A673 (cell line): ENCODE results near the gene CDHR4. TPM values are rescaled to one million over a fixed set of nuclear protein-coding genes. Genes with fewer than 3 reads are reported as not detected.

Experiments
- BruUV-seq: library from RNA; stranded (reverse); fragments of 400-500 nt; replicated peaks from 2 replicates; lab custom pipeline; 2021; lab: Mats Ljungman, UMichigan
- CTCF ChIA-PET: fragments of 300-600 bp; sonication (Branson Sonifier 250); formaldehyde crosslinking; loops from one replicate; lab custom pipeline; 2022; ENCODE audit warnings: antibody characterized with exemption; lab: Charles Lee
- POLR2A ChIA-PET: fragments of 300-600 bp; sonication (Branson Sonifier 250); formaldehyde crosslinking; loops from one replicate; lab custom pipeline; 2022; ENCODE audit warnings: antibody characterized with exemption; ENCODE audit not compliant: low non-redundant PET; lab: Charles Lee
- DNase-seq: peaks from one replicate; pipeline ENCODE4 v3.0.0-alpha.2; 2015; ENCODE audit warnings: low spot score
- H3K27ac ChIP-seq: fragments of 200-600 bp; sonication (generic); 2 replicates; pipeline ENCODE4 v1.5.1; 2016; ENCODE audit warnings: mixed run types, low read depth, mild to moderate bottlenecking, mixed read lengths, antibody characterized with exemption, low read length; ENCODE audit not compliant: poor library complexity, severe bottlenecking
- H3K27me3 ChIP-seq: fragments of 200-600 bp; sonication (generic); replicated peaks from 2 replicates; pipeline ENCODE4 v1.6.1; 2017; ENCODE audit warnings: mixed run types, low read depth, mild to moderate bottlenecking, mixed read lengths, antibody characterized with exemption, low read length; ENCODE audit not compliant: insufficient read depth, poor library complexity
- H3K36me3 ChIP-seq: fragments of 200-600 bp; sonication (generic); 2 replicates; pipeline ENCODE4 v1.6.1; 2016; ENCODE audit warnings: mixed run types, mild to moderate bottlenecking, mixed read lengths, antibody characterized with exemption, low read length; ENCODE audit not compliant: insufficient read depth, poor library complexity, severe bottlenecking
- H3K4me1 ChIP-seq: fragments of 200-600 bp; sonication (generic); 2 replicates; pipeline ENCODE4 v1.6.1; 2017; ENCODE audit warnings: mixed run types, mild to moderate bottlenecking, mixed read lengths, antibody characterized with exemption, low read length; ENCODE audit not compliant: insufficient read depth, poor library complexity, severe bottlenecking
- H3K4me3 ChIP-seq: fragments of 200-600 bp; sonication (generic); 2 replicates; pipeline ENCODE4 v1.5.1; 2016; ENCODE audit warnings: low read depth, mixed run types, mild to moderate bottlenecking, mixed read lengths, low read length; ENCODE audit not compliant: poor library complexity, severe bottlenecking
- H3K9me3 ChIP-seq: fragments of 200-600 bp; sonication (generic); 2 replicates; pipeline ENCODE4 v1.6.1; 2016; ENCODE audit warnings: mixed run types, low read depth, mild to moderate bottlenecking, mixed read lengths, antibody characterized with exemption, low read length; ENCODE audit not compliant: poor library complexity, severe bottlenecking
- CTCF ChIP-seq: fragments of 300-800, 200-600 bp; sonication (generic); conservative IDR thresholded peaks from 2 replicates; pipeline ENCODE4 v1.5.1; 2017; ENCODE audit warnings: low read depth, mild to moderate bottlenecking, antibody characterized with exemption, low read length, moderate library complexity, mixed read lengths
- EZH2 ChIP-seq: fragments of 200-600 bp; sonication (generic); IDR thresholded peaks from 2 replicates; pipeline ENCODE4 v1.6.1; 2017; ENCODE audit warnings: borderline replicate concordance, low read depth, mild to moderate bottlenecking, mixed read lengths, antibody characterized with exemption, low read length; ENCODE audit not compliant: poor library complexity, severe bottlenecking
- intact Hi-C: fragments of 100-400 bp; cut with micrococcal nuclease; formaldehyde crosslinking; loops from one replicate; pipeline ENCODE4 v1.10.0; 2022; ENCODE audit not compliant: unreplicated experiment
- total RNA-seq: library from RNA; stranded (reverse); gene quantifications from 2 replicates; pipeline ENCODE4 v1.2.3, GENCODE V29; 2021

CDHR4 gene
- total RNA-seq, 1 experiment from 2014 or later: not detected

- TF ChIP-seq EZH2 (no peak), CTCF (no peak)
- intact Hi-C loops: no loop called here
- Histone ChIP-seq H3K4me3 (peak overlapping the region; percentile 64), H3K4me1 (peaks cover 37% of the 10 kb centered on the region), H3K27ac (peak overlapping the region; percentile 98), H3K9me3 (no peaks in the 10 kb centered on the region), H3K27me3 (no peaks in the 10 kb centered on the region), H3K36me3 (peaks cover 2% of the 10 kb centered on the region)
- DNase-seq: peak; percentile 57
- CTCF ChIA-PET: interaction anchor here (0.9 to 3.3 kb wide), 4 partner anchors 34 to 422 kb away, joined by 3 to 39 read pairs (median 4); no protein-coding TSS in a partner anchor
- BruUV-seq: no TSS peak
- POLR2A ChIA-PET: interaction anchor here (0.6 kb wide), 1 partner anchor 35 kb away, joined by 19 read pairs; no protein-coding TSS in a partner anchor
Measured at GRCh38 chr3:49803465-49804140, 3.9 kb upstream of the CDHR4 start.

GRCh38 chr3:49802719-49803464, 3.2 kb upstream of the CDHR4 start, which contains the start of gene INKA1:
INKA1 (plus strand) TSS chr3:49803261; CDS start chr3:49803393, 132 bp downstream.
- DNase-seq: peak; percentile 81
- peaks cover 37% of the 10 kb centered on the region for H3K4me1 ChIP-seq
- BruUV-seq: no TSS peak
- no peaks in the 10 kb centered on the region for H3K9me3 ChIP-seq
- H3K27ac ChIP-seq: peak within 1 kb of the TSS; percentile 98
- intact Hi-C loops: loop anchor here (1.0 kb wide), 1 partner anchor 36 kb away; no protein-coding TSS in a partner anchor
- peak within 1 kb of the TSS; percentile 64 for H3K4me3 ChIP-seq
- peaks cover 2% of the 10 kb centered on the region for H3K36me3 ChIP-seq
- H3K27me3 ChIP-seq: no peaks in the 10 kb centered on the region
- POLR2A ChIA-PET: interaction anchor here (0.6 kb wide), 1 partner anchor 36 kb away, joined by 19 read pairs; no protein-coding TSS in a partner anchor
- TF ChIP-seq CTCF: peak; percentile 75
- no peak for TF ChIP-seq EZH2
- CTCF ChIA-PET: interaction anchor here (0.6 to 3.3 kb wide), 6 partner anchors 35 to 525 kb away, joined by 3 to 39 read pairs (median 4); partner anchors contain the start of gene TUSC2

- peaks cover 2% of the 10 kb centered on the region for H3K36me3 ChIP-seq
- TF ChIP-seq EZH2: no peak
- TF ChIP-seq CTCF: no peak
- H3K4me3 ChIP-seq: no peak overlapping the region
- no peak overlapping the region for H3K27ac ChIP-seq
- peaks cover 21% of the 10 kb centered on the region for H3K4me1 ChIP-seq
- ChIA-PET CTCF (interaction anchor here (0.6 to 3.3 kb wide), 2 partner anchors 10 to 38 kb away, joined by 4 to 39 read pairs; no protein-coding TSS in a partner anchor), POLR2A (no interaction called here)
- intact Hi-C loops: no loop called here
- no TSS peak for BruUV-seq
- no peaks in the 10 kb centered on the region for H3K9me3 ChIP-seq
- no peaks in the 10 kb centered on the region for H3K27me3 ChIP-seq
- DNase-seq: no peak
Measured at GRCh38 chr3:49801160-49801559, 1.5 kb upstream of the CDHR4 start.
